HUES64 (cell line): ENCODE results near the gene KASH5.

Source experiments
- H3K27ac ChIP-seq: 2 replicates; pipeline ENCODE4 v1.7.0; 2013; ENCODE audit warnings: low read depth, low read length, inconsistent platforms
- H3K27me3 ChIP-seq: 2 replicates; pipeline ENCODE4 v1.6.1; 2013; ENCODE audit warnings: mild to moderate bottlenecking, low read length; ENCODE audit not compliant: insufficient read depth
- H3K36me3 ChIP-seq: 2 replicates; pipeline ENCODE4 v1.6.1; 2013; ENCODE audit warnings: mild to moderate bottlenecking, low read length; ENCODE audit not compliant: insufficient read depth
- H3K4me1 ChIP-seq: 2 replicates; pipeline ENCODE4 v1.6.1; 2013; ENCODE audit warnings: mild to moderate bottlenecking, low read length, moderate library complexity; ENCODE audit not compliant: insufficient read depth
- H3K4me3 ChIP-seq: 2 replicates; pipeline ENCODE4 v1.5.1; 2013; ENCODE audit warnings: mild to moderate bottlenecking, low read length, moderate library complexity
- H3K9ac ChIP-seq: 2 replicates; pipeline ENCODE4 v1.6.1; 2013; ENCODE audit warnings: mild to moderate bottlenecking, low read depth, low read length
- H3K9me3 ChIP-seq: 2 replicates; pipeline ENCODE4 v1.6.1; 2013; ENCODE audit warnings: low read depth, low read length; ENCODE audit not compliant: insufficient read depth
- WGBS: fragments of 150-250, 120-280 bp; methylation state at CpG from one replicate; pipeline ENCODE4 v1.1.7; 2013; ENCODE audit warnings: missing lambda C conversion rate; 5-methylcytosine and 5-hydroxymethylcytosine counted together

The KASH5 gene

GRCh38 chr19:49347835-49348234 is 40.2 kb upstream of the KASH5 start:
- Histone ChIP-seq H3K36me3 (peaks cover 96% of the 10 kb centered on the region), H3K27me3 (no peaks in the 10 kb centered on the region), H3K4me1 (no peaks in the 10 kb centered on the region), H3K27ac (no peak overlapping the region), H3K4me3 (no peak overlapping the region), H3K9me3 (no peaks in the 10 kb centered on the region), H3K9ac (no peak overlapping the region)
- 81% methylated on average over 3 of the region's 3 CpGs for WGBS

DNA sequence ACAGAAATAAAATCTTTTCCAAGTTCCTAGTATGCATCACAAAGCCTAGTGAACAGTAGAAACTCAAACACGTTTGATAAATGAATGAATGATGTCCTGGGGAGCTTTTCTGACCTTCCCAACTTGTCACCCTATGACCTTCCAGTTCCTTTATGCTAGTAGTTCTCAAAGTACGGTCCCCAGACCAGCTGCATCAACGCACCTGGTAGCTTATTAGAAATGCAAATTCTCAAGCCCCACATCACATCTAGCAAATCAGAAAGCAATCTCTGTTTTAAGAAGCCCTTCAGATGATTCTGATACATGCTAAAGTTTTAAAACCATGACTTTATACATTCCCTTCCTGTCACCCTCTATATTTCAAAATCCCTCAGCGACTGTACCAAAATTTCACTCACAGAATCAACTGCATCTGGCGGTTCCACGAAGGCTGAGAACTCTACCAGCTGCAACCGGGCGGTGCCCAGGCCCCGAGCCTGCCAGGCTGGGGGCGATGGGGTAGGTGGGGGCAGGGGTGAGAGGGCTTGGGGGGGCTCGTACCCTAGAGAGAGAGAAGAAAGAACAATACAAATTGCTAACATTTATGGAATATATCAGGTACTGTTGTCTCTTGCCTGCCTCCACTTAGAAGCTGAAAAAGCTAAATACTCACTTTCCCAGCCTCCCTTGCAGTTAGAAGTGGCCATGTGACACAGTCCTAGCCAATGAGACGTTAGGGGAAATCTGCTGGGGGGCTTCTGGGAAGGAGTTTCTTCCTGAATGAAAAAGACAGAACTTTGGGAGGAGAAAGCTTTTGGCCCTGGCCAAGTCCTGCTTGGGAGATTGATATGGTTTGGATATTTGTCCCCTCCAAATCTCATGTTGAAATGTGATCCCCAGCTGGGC is 39.5 kb upstream of the KASH5 start:
- Histone ChIP-seq H3K9ac (no peak overlapping the region), H3K27ac (no peak overlapping the region), H3K9me3 (no peaks in the 10 kb centered on the region), H3K4me1 (no peaks in the 10 kb centered on the region), H3K36me3 (peaks cover 96% of the 10 kb centered on the region), H3K27me3 (no peaks in the 10 kb centered on the region), H3K4me3 (no peak overlapping the region)
- WGBS = 91% methylated on average over 11 of the region's 12 CpGs

DNA sequence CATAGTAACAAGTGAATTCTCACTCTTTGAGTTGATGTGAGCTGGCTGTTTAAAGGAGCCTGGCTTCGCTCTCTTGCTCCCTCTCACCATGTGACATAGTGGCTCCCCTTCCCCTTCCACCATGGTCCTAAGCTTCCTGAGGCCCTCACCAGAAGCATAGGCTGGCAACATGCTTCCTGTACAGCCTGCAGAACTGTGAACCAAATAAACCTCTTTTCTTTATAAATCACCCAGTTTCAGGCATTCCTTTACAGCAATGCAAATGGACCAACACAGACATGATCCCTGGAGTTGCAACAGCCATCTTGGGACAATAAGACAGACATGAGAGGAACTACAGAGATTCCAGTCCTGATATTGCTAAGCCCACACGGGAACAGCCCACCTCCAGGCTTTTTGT is 38.5 kb upstream of the KASH5 start:
- 93% methylated on average over 2 of the region's 2 CpGs for WGBS
- Histone ChIP-seq H3K9ac (no peak overlapping the region), H3K4me3 (no peak overlapping the region), H3K4me1 (no peaks in the 10 kb centered on the region), H3K27ac (no peak overlapping the region), H3K36me3 (peaks cover 95% of the 10 kb centered on the region), H3K27me3 (no peaks in the 10 kb centered on the region), H3K9me3 (no peaks in the 10 kb centered on the region)

GRCh38 chr19:49355909-49356353 is 32.1 kb upstream of the KASH5 start:
- Histone ChIP-seq H3K27ac (no peak overlapping the region), H3K4me3 (no peak overlapping the region), H3K9me3 (no peaks in the 10 kb centered on the region), H3K9ac (no peak overlapping the region), H3K27me3 (no peaks in the 10 kb centered on the region), H3K4me1 (peaks cover 5% of the 10 kb centered on the region; the same call in 1 of the 2 replicates), H3K36me3 (peaks cover 86% of the 10 kb centered on the region)
- WGBS = 83% methylated on average over 7 of the region's 12 CpGs

- peaks cover 81% of the 10 kb centered on the region for H3K36me3 ChIP-seq
- H3K4me3 ChIP-seq = no peak overlapping the region
- no peaks in the 10 kb centered on the region for H3K9me3 ChIP-seq
- no peaks in the 10 kb centered on the region for H3K27me3 ChIP-seq
- peaks cover 5% of the 10 kb centered on the region; the same call in 1 of the 2 replicates for H3K4me1 ChIP-seq
- H3K9ac ChIP-seq = no peak overlapping the region
- WGBS = 93% methylated on average over 5 of the region's 7 CpGs
- H3K27ac ChIP-seq = no peak overlapping the region
Measured at GRCh38 chr19:49356382-49356781, 31.7 kb upstream of the KASH5 start.

DNA sequence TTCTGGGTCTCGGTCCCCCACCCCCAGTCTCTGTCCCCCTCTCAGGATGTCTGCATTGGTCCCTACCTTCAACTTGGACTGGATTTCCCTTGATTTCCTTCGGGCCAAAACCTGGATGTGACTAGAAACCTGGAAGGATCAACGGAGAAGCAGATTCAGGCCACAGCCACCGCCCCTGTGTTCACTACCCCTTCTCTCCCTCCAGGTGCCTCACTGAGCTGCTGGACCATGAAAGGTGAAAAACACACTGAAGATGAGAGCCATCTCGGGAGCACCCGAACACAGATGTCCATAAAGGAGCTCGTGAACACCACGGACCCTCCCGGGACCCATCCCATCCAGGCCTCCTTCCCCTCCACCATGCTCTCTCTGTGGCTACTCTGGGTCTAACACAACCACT is 30.9 kb upstream of the KASH5 start:
- Histone ChIP-seq H3K9ac (no peak overlapping the region), H3K4me1 (peaks cover 5% of the 10 kb centered on the region; the same call in 1 of the 2 replicates), H3K4me3 (no peak overlapping the region), H3K36me3 (peaks cover 73% of the 10 kb centered on the region), H3K27ac (no peak overlapping the region), H3K9me3 (no peaks in the 10 kb centered on the region), H3K27me3 (no peaks in the 10 kb centered on the region)
- 95% methylated on average over 9 of the region's 9 CpGs for WGBS

DNA sequence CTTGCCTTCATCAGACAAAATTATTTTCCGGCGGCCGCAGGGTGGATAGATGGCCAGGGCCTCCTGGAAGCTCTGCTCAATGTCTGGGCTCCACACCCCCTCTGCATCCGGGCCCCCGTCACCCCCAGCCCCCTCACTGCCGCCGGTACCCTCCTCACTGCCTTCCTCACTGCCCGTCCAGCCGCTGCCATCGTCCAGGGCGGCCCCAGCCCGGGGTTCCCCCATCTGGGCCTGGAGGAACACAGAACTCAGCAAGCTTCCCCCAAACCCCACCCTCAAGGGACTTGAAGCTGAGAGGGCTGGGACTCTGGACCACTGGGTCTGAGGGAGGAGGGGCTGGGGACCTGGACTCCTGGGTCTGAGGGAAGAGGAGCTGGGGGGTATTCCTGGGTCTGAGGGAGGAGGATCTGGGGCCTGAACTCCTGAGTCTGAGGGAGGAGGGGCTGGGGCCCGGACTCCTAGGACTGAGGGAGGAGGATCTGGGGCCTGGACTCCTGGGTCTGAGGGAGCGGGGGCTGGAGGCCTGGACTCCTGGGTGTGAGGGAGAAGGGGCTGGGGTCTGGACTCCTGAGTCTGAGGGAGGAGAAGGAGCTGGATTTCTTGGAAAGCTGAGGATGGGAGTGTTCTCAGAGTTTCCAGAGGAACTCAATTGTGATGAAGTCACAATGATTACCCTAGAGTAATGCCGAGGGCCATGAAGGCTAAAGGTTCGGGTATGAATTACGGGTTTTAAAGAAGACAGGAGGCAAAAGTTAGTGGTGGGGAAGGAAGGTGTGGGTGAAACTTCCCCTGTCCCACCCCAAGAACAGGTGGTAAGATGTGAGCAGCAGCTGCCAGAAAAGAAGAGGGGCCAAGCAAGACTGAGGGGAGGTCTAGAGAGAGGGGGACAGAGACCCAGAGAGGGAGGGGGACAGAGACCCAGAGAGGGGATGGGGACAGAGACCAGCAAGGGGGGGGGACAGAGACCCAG is 27.9 kb upstream of the KASH5 start:
- peaks cover 45% of the 10 kb centered on the region for H3K36me3 ChIP-seq
- peak overlapping the region; percentile 100; the same call in 1 of the 2 replicates for H3K4me3 ChIP-seq
- peak overlapping the region; percentile 100; the same call in 1 of the 2 replicates for H3K9ac ChIP-seq
- no peaks in the 10 kb centered on the region for H3K9me3 ChIP-seq
- H3K27ac ChIP-seq = no peak overlapping the region
- no peaks in the 10 kb centered on the region for H3K27me3 ChIP-seq
- peaks cover 5% of the 10 kb centered on the region for H3K4me1 ChIP-seq
- 96% methylated on average over 17 of the region's 17 CpGs for WGBS

- Histone ChIP-seq H3K9me3 (no peaks in the 10 kb centered on the region), H3K27me3 (no peaks in the 10 kb centered on the region), H3K4me1 (peaks cover 5% of the 10 kb centered on the region), H3K36me3 (peaks cover 32% of the 10 kb centered on the region), H3K4me3 (peak overlapping the region; percentile 100), H3K9ac (peak overlapping the region; percentile 100), H3K27ac (peak overlapping the region; percentile 94)
- under 1% methylated on average over 27 of the region's 27 CpGs for WGBS
Measured at GRCh38 chr19:49361438-49362047, 26.5 kb upstream of the KASH5 start.

- Histone ChIP-seq H3K4me3 (peak within 1 kb of the TSS; percentile 100), H3K9ac (peak within 1 kb of the TSS; percentile 100)
- WGBS = under 1% methylated on average over 52 of the region's 52 CpGs
Measured at GRCh38 chr19:49362048-49362928, 25.8 kb upstream of the KASH5 start, which contains the start of gene TEAD2. Gene TEAD2 (minus strand): TSS chr19:49362416. CDS start chr19:49360075, 2,341 bp downstream.

GRCh38 chr19:49362929-49363267 is 25.2 kb upstream of the KASH5 start:
- WGBS = 2% methylated on average over 14 of the region's 14 CpGs
- H3K27ac ChIP-seq = peak overlapping the region; percentile 52
- peaks cover 5% of the 10 kb centered on the region for H3K4me1 ChIP-seq
- peaks cover 18% of the 10 kb centered on the region for H3K36me3 ChIP-seq
- peak overlapping the region; percentile 100 for H3K4me3 ChIP-seq
- peak overlapping the region; percentile 100 for H3K9ac ChIP-seq
- no peaks in the 10 kb centered on the region for H3K27me3 ChIP-seq
- H3K9me3 ChIP-seq = no peaks in the 10 kb centered on the region

More at GRCh38 chr19:49362048-49362928, 25.8 kb upstream of the KASH5 start, which contains the start of gene TEAD2:
- H3K9me3 ChIP-seq = no peaks in the 10 kb centered on the region
- peaks cover 24% of the 10 kb centered on the region for H3K36me3 ChIP-seq
- H3K27ac ChIP-seq = peak within 1 kb of the TSS; percentile 94
- H3K4me1 ChIP-seq = peaks cover 5% of the 10 kb centered on the region
- no peaks in the 10 kb centered on the region for H3K27me3 ChIP-seq
